ENCODE data around the gene DMRTC1. TPM values are rescaled to one million over a fixed set of nuclear protein-coding genes. Genes with fewer than 3 reads are reported as not detected.

Gene DMRTC1
- total RNA-seq, 1 donor from 2014 or later = not detected

Other genes starting within 250 kb of the DMRTC1 start
- gene PHKA1, start 229.5 kb downstream of the DMRTC1 start, total RNA-seq = 5.5 and 8.6 TPM in 2 replicates
- not detected in 2 replicates for gene DMRTC1B, start 166.9 kb downstream of the DMRTC1 start, total RNA-seq
- gene FAM236B, start 161.2 kb downstream of the DMRTC1 start, total RNA-seq = not detected in 2 replicates
- not detected in 2 replicates for gene FAM236D, start 135.6 kb downstream of the DMRTC1 start, total RNA-seq
- gene FAM236C, start 31.2 kb downstream of the DMRTC1 start, total RNA-seq = not detected in 2 replicates
- gene FAM236A, start 5.6 kb downstream of the DMRTC1 start, total RNA-seq = not detected in 2 replicates
- gene PABPC1L2B, start 59.1 kb upstream of the DMRTC1 start, total RNA-seq = not detected in 2 replicates
- not detected in 2 replicates for gene PABPC1L2A, start 135.7 kb upstream of the DMRTC1 start, total RNA-seq